Parathyroid adenoma (tissue), 2 donors: Measurements from ENCODE around the gene GHR.

Source experiments
- H2AFZ ChIP-seq: fragments of 300-600 bp; sonication (generic); one replicate; pipeline ENCODE4 v1.7.0; 2017; ENCODE audit warnings: antibody characterized with exemption, mild to moderate bottlenecking
- H3K27ac ChIP-seq: fragments of 300-600 bp; sonication (generic); one replicate; pipeline ENCODE4 v1.7.0; 2017
- H3K27me3 ChIP-seq: fragments of 300-600 bp; sonication (generic); one replicate; pipeline ENCODE4 v1.7.0; 2017; ENCODE audit warnings: low read length; ENCODE audit not compliant: control insufficient read depth, insufficient read depth
- H3K36me3 ChIP-seq: fragments of 300-600 bp; sonication (generic); one replicate; pipeline ENCODE4 v1.7.0; 2017; ENCODE audit warnings: low read length; ENCODE audit not compliant: control insufficient read depth, insufficient read depth
- H3K4me1 ChIP-seq: fragments of 300-600 bp; sonication (generic); one replicate; pipeline ENCODE4 v1.7.0; 2017; ENCODE audit warnings: control low read depth
- H3K4me2 ChIP-seq: fragments of 300-600 bp; sonication (generic); one replicate; pipeline ENCODE4 v1.7.0; 2017; ENCODE audit warnings: low read length
- H3K4me3 ChIP-seq: fragments of 300-600 bp; sonication (generic); one replicate; pipeline ENCODE4 v1.7.0; 2017; ENCODE audit warnings: low read depth, low read length
- H3K79me2 ChIP-seq: fragments of 300-600 bp; sonication (generic); one replicate; pipeline ENCODE4 v1.7.0; 2017; ENCODE audit warnings: control low read depth
- H3K9ac ChIP-seq: fragments of 300-600 bp; sonication (generic); one replicate; pipeline ENCODE4 v1.7.0; 2017; ENCODE audit warnings: mild to moderate bottlenecking
- H3K9me3 ChIP-seq: fragments of 300-600 bp; sonication (generic); one replicate; pipeline ENCODE4 v1.7.0; 2017; ENCODE audit warnings: low read length; ENCODE audit not compliant: control insufficient read depth
- TF ChIP-seq, protein P1 (sequence below): fragments of 300-600 bp; sonication (generic); IDR thresholded peaks from one replicate; pipeline ENCODE4 v1.7.0; 2017; ENCODE audit warnings: antibody characterized with exemption, mild to moderate bottlenecking
- donor health status: primary hyperparathyroidism.

GHR gene

DNA sequence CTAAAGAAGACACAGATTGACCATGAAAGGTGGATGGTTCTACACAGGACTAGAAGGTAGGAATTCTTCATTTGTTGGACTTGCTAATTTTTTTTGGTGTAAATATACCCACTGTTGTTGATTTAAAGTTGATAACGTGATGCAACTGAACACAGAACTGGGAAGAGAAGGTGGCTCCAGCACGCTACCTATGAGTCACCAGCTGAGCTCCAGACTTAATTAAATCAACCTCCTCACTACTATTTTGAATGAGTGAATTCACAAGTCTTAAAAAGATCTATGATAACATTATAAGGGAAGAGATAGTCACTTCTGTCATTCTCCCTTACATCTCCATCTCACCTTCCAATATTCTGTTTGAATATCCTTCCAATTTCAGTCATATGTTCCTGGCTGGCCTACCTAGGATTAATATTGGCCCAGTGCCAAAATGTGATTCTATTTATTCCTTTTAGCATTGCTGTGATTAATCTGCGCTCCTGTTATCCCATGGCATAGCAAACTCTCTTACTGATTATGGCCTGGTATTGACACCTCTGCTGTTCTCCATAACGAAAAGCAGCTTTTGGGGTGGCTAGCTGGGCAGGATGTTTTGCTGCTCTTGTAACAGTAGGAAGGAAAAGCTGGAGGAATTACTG, 197.5 kb downstream of the GHR start:
- no peaks in the 10 kb centered on the region for H3K27me3 ChIP-seq
- no peak overlapping the region for H3K4me2 ChIP-seq
- H3K27ac ChIP-seq, result peak overlapping the region; percentile 40
- H2AFZ ChIP-seq, result peak overlapping the region; percentile 47
- H3K4me3 ChIP-seq, result no peak overlapping the region
- no peaks in the 10 kb centered on the region for H3K9me3 ChIP-seq
- H3K9ac ChIP-seq, result no peak overlapping the region
- no peaks in the 10 kb centered on the region for H3K79me2 ChIP-seq
- peaks cover 20% of the 10 kb centered on the region for H3K4me1 ChIP-seq
- TF ChIP-seq, protein P1, sequence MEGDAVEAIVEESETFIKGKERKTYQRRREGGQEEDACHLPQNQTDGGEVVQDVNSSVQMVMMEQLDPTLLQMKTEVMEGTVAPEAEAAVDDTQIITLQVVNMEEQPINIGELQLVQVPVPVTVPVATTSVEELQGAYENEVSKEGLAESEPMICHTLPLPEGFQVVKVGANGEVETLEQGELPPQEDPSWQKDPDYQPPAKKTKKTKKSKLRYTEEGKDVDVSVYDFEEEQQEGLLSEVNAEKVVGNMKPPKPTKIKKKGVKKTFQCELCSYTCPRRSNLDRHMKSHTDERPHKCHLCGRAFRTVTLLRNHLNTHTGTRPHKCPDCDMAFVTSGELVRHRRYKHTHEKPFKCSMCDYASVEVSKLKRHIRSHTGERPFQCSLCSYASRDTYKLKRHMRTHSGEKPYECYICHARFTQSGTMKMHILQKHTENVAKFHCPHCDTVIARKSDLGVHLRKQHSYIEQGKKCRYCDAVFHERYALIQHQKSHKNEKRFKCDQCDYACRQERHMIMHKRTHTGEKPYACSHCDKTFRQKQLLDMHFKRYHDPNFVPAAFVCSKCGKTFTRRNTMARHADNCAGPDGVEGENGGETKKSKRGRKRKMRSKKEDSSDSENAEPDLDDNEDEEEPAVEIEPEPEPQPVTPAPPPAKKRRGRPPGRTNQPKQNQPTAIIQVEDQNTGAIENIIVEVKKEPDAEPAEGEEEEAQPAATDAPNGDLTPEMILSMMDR, result no peak
- H3K36me3 ChIP-seq, result no peaks in the 10 kb centered on the region

DNA sequence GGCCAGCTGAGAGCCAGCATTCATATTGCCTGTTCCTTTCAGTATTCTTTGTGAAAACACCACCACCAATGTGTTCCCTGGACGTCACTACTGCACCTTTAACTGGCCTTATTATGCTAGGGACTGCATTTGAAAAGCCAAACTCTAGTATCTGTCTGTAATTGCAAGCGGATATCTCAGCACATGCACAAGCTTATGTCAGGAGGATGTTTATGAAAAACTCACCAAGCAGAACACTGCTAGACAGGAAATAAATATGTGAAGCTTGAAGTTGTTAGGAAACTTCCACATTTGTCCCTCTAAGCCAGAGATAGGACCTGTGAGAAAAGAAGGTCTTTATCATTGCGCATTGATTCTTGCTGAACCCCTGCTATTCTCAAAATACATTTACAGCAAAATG, 198.0 kb downstream of the GHR start:
- Histone ChIP-seq H3K9ac (no peak overlapping the region), H3K4me2 (no peak overlapping the region), H3K27ac (peak overlapping the region; percentile 40), H2AFZ (peak overlapping the region; percentile 47), H3K9me3 (no peaks in the 10 kb centered on the region), H3K79me2 (no peaks in the 10 kb centered on the region), H3K4me3 (no peak overlapping the region), H3K36me3 (no peaks in the 10 kb centered on the region), H3K4me1 (peaks cover 20% of the 10 kb centered on the region), H3K27me3 (no peaks in the 10 kb centered on the region)
- TF ChIP-seq, protein P1, result no peak

DNA sequence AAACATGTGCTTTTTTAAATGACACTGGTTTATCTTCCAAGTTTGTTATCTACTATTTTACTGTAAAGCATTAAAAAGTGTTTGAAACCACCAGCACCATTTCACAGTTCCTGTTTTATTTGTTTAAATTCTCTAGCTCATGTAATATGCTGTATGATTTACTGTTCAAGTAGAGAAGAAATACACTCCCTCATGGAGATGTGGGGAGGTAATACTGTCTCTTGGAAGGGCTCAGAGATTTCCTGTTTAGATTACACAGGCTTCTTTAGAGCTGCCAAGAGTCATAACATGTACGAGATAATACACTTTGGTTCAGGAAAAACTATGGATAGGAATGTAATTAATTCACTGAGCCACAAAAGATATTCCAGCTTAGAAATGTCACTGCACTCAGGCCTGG, 198.4 kb downstream of the GHR start:
- Histone ChIP-seq H3K27me3 (no peaks in the 10 kb centered on the region), H3K4me3 (no peak overlapping the region), H3K9ac (no peak overlapping the region), H3K27ac (no peak overlapping the region), H3K36me3 (no peaks in the 10 kb centered on the region), H3K9me3 (no peaks in the 10 kb centered on the region), H2AFZ (peak overlapping the region; percentile 47), H3K4me1 (peaks cover 23% of the 10 kb centered on the region), H3K79me2 (no peaks in the 10 kb centered on the region), H3K4me2 (no peak overlapping the region)
- TF ChIP-seq, protein P1, result no peak

DNA sequence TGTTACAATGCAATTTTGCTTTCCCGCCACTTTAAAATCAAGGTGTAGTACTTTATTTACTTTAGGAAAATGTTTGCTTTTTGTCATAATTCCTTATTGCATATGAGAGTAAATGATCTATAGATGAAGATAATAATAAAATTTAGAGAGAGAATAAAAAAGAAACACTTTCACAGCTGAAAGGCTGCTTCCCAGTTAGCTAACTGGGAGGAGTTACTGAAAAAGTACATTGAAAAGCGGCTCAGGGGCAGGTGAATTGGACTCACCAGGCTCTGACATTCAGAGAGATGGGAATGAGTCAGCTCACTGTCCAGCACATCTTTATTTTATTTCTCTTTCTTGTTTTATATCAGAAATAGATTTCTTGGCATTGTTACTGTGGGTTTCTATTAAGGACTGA, 201.7 kb downstream of the GHR start:
- TF ChIP-seq, protein P1, result no peak
- Histone ChIP-seq H3K9me3 (no peaks in the 10 kb centered on the region), H3K27ac (no peak overlapping the region), H3K4me1 (peaks cover 25% of the 10 kb centered on the region), H3K79me2 (no peaks in the 10 kb centered on the region), H3K9ac (no peak overlapping the region), H3K36me3 (no peaks in the 10 kb centered on the region), H2AFZ (no peak overlapping the region), H3K4me3 (no peak overlapping the region), H3K4me2 (no peak overlapping the region), H3K27me3 (no peaks in the 10 kb centered on the region)

DNA sequence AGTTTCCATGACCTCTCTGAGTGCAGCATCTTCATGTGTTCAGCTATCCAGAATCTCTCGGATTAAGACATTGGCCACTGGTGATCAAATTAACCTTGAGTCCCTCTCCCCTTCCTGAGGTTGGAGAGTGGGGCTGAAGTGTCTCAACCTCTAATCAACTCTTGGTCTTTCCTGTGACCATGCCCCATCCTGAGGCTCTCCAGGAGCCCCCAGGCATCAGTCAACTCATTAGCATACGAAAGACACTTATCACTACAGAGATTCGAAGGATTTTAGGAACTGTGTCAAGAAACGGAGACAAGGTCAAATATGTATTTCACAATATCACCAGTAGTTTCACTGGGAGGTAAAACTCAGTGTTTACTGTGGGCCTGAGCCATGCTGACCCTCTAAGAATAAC, 203.2 kb downstream of the GHR start:
- no peaks in the 10 kb centered on the region for H3K27me3 ChIP-seq
- no peak overlapping the region for H3K4me3 ChIP-seq
- H3K27ac ChIP-seq, result no peak overlapping the region
- H2AFZ ChIP-seq, result no peak overlapping the region
- no peaks in the 10 kb centered on the region for H3K9me3 ChIP-seq
- H3K4me1 ChIP-seq, result peaks cover 12% of the 10 kb centered on the region
- TF ChIP-seq, protein P1, result no peak
- H3K79me2 ChIP-seq, result no peaks in the 10 kb centered on the region
- no peak overlapping the region for H3K9ac ChIP-seq
- H3K36me3 ChIP-seq, result no peaks in the 10 kb centered on the region
- no peak overlapping the region for H3K4me2 ChIP-seq
